Adipose tissue (tissue), 3 donors: ENCODE data around the gene U2AF2. TPM values are rescaled to one million over a fixed set of nuclear protein-coding genes. Genes with fewer than 3 reads are reported as not detected.

ENCODE experiments used
- H3K27ac ChIP-seq: one replicate; pipeline ENCODE4 v1.5.1; 2013; ENCODE audit warnings: low read depth, low read length
- WGBS, 3 donors: extraction: QIAGEN DNeasy Blood & Tissue Kit; methylation state at CpG; one replicate each; pipeline ENCODE4 v1.1.7; 2013; 5-methylcytosine and 5-hydroxymethylcytosine counted together
- polyA plus RNA-seq, 3 donors: library from polyadenylated mRNA; stranded (reverse); fragments of 200-250 nt; gene quantifications; one replicate each; pipeline ENCODE4 v1.2.3, GENCODE V29; 2013
- donor health status: healthy with polysubstance abuse.
- donor health status: Bipolar disorder and iron deficiency.
- donor health status: healthy.

The U2AF2 gene
- polyA plus RNA-seq, 3 donors: 54.3 to 122 (median 95.0) TPM

- H3K27ac ChIP-seq: no peak overlapping the region
- 87 to 90% (median 87%) methylated on average over 20 of the region's 20 CpGs for WGBS, 3 donors
Measured at GRCh38 chr19:55680339-55681130, 25.7 kb downstream of the U2AF2 start.

- WGBS, 3 donors: 84 to 88% (median 84%) methylated on average over 9 of the region's 9 CpGs
- H3K27ac ChIP-seq: no peak overlapping the region
Measured at GRCh38 chr19:55681131-55682092, 26.6 kb downstream of the U2AF2 start.

- WGBS, 3 donors: 39 to 91% (median 90%) methylated on average over 22 of the region's 22 CpGs
Measured at GRCh38 chr19:55683449-55684261, 28.8 kb downstream of the U2AF2 start.

GRCh38 chr19:55684946-55685681 lies 30.3 kb downstream of the U2AF2 start:
- WGBS, 3 donors: 95 to 97% (median 96%) methylated on average over 59 to 60 of the region's 60 CpGs
- H3K27ac ChIP-seq: no peak overlapping the region

More at GRCh38 chr19:55683449-55684261, 28.8 kb downstream of the U2AF2 start:
- no peak overlapping the region for H3K27ac ChIP-seq

- WGBS, 3 donors: 89 to 93% (median 93%) methylated on average over 4 to 6 of the region's 6 CpGs
- H3K27ac ChIP-seq: no peak overlapping the region
Measured at GRCh38 chr19:55685776-55686175, 30.9 kb downstream of the U2AF2 start.

GRCh38 chr19:55686311-55687050 lies 31.6 kb downstream of the U2AF2 start:
- H3K27ac ChIP-seq: no peak overlapping the region
- 87 to 88% (median 87%) methylated on average over 28 to 29 of the region's 29 CpGs for WGBS, 3 donors

GRCh38 chr19:55687281-55688201 lies 32.7 kb downstream of the U2AF2 start:
- WGBS, 3 donors: 83 to 94% (median 88%) methylated on average over 19 to 22 of the region's 22 CpGs
- H3K27ac ChIP-seq: no peak overlapping the region

GRCh38 chr19:55688422-55689218 lies 33.8 kb downstream of the U2AF2 start:
- 68 to 75% (median 75%) methylated on average over 23 to 27 of the region's 27 CpGs for WGBS, 3 donors
- no peak overlapping the region for H3K27ac ChIP-seq

- WGBS, 3 donors: 92 to 94% (median 93%) methylated on average over 28 to 35 of the region's 35 CpGs
Measured at GRCh38 chr19:55689411-55690108, 34.7 kb downstream of the U2AF2 start.

GRCh38 chr19:55690109-55690768 lies 35.4 kb downstream of the U2AF2 start:
- 94 to 98% (median 95%) methylated on average over 20 to 25 of the region's 25 CpGs for WGBS, 3 donors
- no peak overlapping the region for H3K27ac ChIP-seq

More at GRCh38 chr19:55689411-55690108, 34.7 kb downstream of the U2AF2 start:
- H3K27ac ChIP-seq: no peak overlapping the region

GRCh38 chr19:55690769-55691545 lies 36.1 kb downstream of the U2AF2 start:
- H3K27ac ChIP-seq: no peak overlapping the region
- 90 to 95% (median 91%) methylated on average over 31 of the region's 31 CpGs for WGBS, 3 donors

- no peak overlapping the region for H3K27ac ChIP-seq
- WGBS, 3 donors: 89 to 94% (median 93%) methylated on average over 27 to 31 of the region's 31 CpGs
Measured at GRCh38 chr19:55691561-55692481, 37.0 kb downstream of the U2AF2 start.

- 87 to 97% (median 94%) methylated on average over 14 to 19 of the region's 19 CpGs for WGBS, 3 donors
- no peak overlapping the region for H3K27ac ChIP-seq
Measured at GRCh38 chr19:55692681-55693081, 37.8 kb downstream of the U2AF2 start.
